H9 (cell line): Measurements from ENCODE around the gene CYP2U1. TPM values are rescaled to one million over a fixed set of nuclear protein-coding genes. Genes with fewer than 3 reads are reported as not detected.
"Not testable (repeated sequence)": the region's sequence is repeated elsewhere in the genome, so short reads cannot be mapped to it uniquely, and the experiment has no call there.

Experiments used
- DNase-seq: peaks from one replicate; pipeline ENCODE4 v3.0.0-alpha.2; 2017
- H2AFZ ChIP-seq: one replicate; pipeline ENCODE4 v1.6.1; 2013; ENCODE audit warnings: mild to moderate bottlenecking, low read length, control low read depth, moderate library complexity
- H2AK5ac ChIP-seq: 2 replicates; pipeline ENCODE4 v1.6.1; 2013; ENCODE audit warnings: low read length, control low read depth, mixed read lengths; ENCODE audit not compliant: insufficient read length
- H2BK120ac ChIP-seq: one replicate; pipeline ENCODE4 v1.6.1; 2013; ENCODE audit warnings: low read depth, mild to moderate bottlenecking, low read length, control low read depth, inconsistent platforms; ENCODE audit not compliant: poor library complexity, severe bottlenecking
- H2BK12ac ChIP-seq: 2 replicates; pipeline ENCODE4 v1.6.1; 2013; ENCODE audit warnings: low read length, control low read depth, mixed read lengths, low read depth; ENCODE audit not compliant: insufficient read length
- H2BK15ac ChIP-seq: 2 replicates; pipeline ENCODE4 v1.6.1; 2013; ENCODE audit warnings: low read depth, low read length, control low read depth
- H2BK20ac ChIP-seq: one replicate; pipeline ENCODE4 v1.6.1; 2013; ENCODE audit warnings: low read depth, mild to moderate bottlenecking, low read length, control low read depth, inconsistent platforms; ENCODE audit not compliant: poor library complexity, severe bottlenecking
- H2BK5ac ChIP-seq: 2 replicates; pipeline ENCODE4 v1.6.1; 2013; ENCODE audit warnings: low read length, control low read depth, mixed read lengths; ENCODE audit not compliant: insufficient read length
- H3K14ac ChIP-seq: 2 replicates; pipeline ENCODE4 v1.6.1; 2013; ENCODE audit warnings: low read length, control low read depth; ENCODE audit not compliant: insufficient read depth
- H3K18ac ChIP-seq: 2 replicates; pipeline ENCODE4 v1.6.1; 2013; ENCODE audit warnings: low read depth, mild to moderate bottlenecking, mixed read lengths, low read length, control low read depth; ENCODE audit not compliant: insufficient read length
- H3K23ac ChIP-seq: 2 replicates; pipeline ENCODE4 v1.6.1; 2013; ENCODE audit warnings: low read length, control low read depth, mixed read lengths, low read depth; ENCODE audit not compliant: insufficient read length
- H3K23me2 ChIP-seq: 2 replicates; pipeline ENCODE4 v1.6.1; 2013; ENCODE audit warnings: low read depth, mild to moderate bottlenecking, mixed read lengths, low read length, control low read depth; ENCODE audit not compliant: insufficient read length, poor library complexity, severe bottlenecking
- H3K27ac ChIP-seq: 2 replicates; pipeline ENCODE4 v1.5.1; 2013; ENCODE audit warnings: low read length, control low read depth, mixed read lengths, low read depth; ENCODE audit not compliant: insufficient read length
- H3K27me3 ChIP-seq: 2 replicates; pipeline ENCODE4 v1.6.1; 2013; ENCODE audit warnings: low read length, control low read depth, inconsistent platforms; ENCODE audit not compliant: insufficient read depth
- H3K4ac ChIP-seq: 2 replicates; pipeline ENCODE4 v1.6.1; 2013; ENCODE audit warnings: low read depth, mild to moderate bottlenecking, control low read depth, inconsistent platforms, low read length, moderate library complexity
- H3K4me1 ChIP-seq: 2 replicates; pipeline ENCODE4 v1.6.1; 2013; ENCODE audit warnings: low read length, control low read depth, inconsistent platforms; ENCODE audit not compliant: insufficient read depth
- H3K4me2 ChIP-seq: 2 replicates; pipeline ENCODE4 v1.6.1; 2013; ENCODE audit warnings: low read length, control low read depth, mixed read lengths; ENCODE audit not compliant: insufficient read length, insufficient read depth
- H3K56ac ChIP-seq: 2 replicates; pipeline ENCODE4 v1.6.1; 2013; ENCODE audit warnings: low read depth, mild to moderate bottlenecking, mixed read lengths, low read length, control low read depth; ENCODE audit not compliant: insufficient read length
- H3K79me1 ChIP-seq: 2 replicates; pipeline ENCODE4 v1.6.1; 2013; ENCODE audit warnings: low read depth, mild to moderate bottlenecking, moderate library complexity, low read length, control low read depth, inconsistent platforms; ENCODE audit not compliant: insufficient read depth, poor library complexity, severe bottlenecking
- H3K79me2 ChIP-seq: 2 replicates; pipeline ENCODE4 v1.6.1; 2013; ENCODE audit warnings: low read length, control low read depth, inconsistent platforms; ENCODE audit not compliant: insufficient read depth
- H3K9ac ChIP-seq: 2 replicates; pipeline ENCODE4 v1.6.1; 2013; ENCODE audit warnings: low read length, control low read depth, mixed read lengths; ENCODE audit not compliant: insufficient read length; ENCODE audit errors: extremely low read depth
- H3K9me3 ChIP-seq: one replicate; pipeline ENCODE4 v1.6.1; 2013; ENCODE audit warnings: low read depth, low read length, inconsistent platforms; ENCODE audit not compliant: control insufficient read depth
- H3T11ph ChIP-seq: one replicate; pipeline ENCODE4 v1.6.1; 2013; ENCODE audit warnings: mild to moderate bottlenecking, low read length, control low read depth, inconsistent platforms
- H4K20me1 ChIP-seq: one replicate; pipeline ENCODE4 v1.6.1; 2013; ENCODE audit not compliant: control insufficient read depth, insufficient read length, insufficient read depth
- H4K5ac ChIP-seq: 2 replicates; pipeline ENCODE4 v1.6.1; 2013; ENCODE audit warnings: low read depth, mild to moderate bottlenecking, mixed read lengths, low read length, control low read depth; ENCODE audit not compliant: insufficient read length
- H4K8ac ChIP-seq: replicated peaks from 2 replicates; pipeline ENCODE4 v1.6.1; 2013; ENCODE audit warnings: low read length, control low read depth, mixed read lengths, low read depth; ENCODE audit not compliant: insufficient read length
- H4K91ac ChIP-seq: 2 replicates; pipeline ENCODE4 v1.6.1; 2013; ENCODE audit warnings: low read depth, mild to moderate bottlenecking, moderate library complexity, mixed read lengths, low read length, control low read depth; ENCODE audit not compliant: insufficient read length
- H3K27ac Mint-ChIP-seq, 3 experiments: 2 replicates in 2 of 3; 3 replicates in 1 of 3; pipeline ENCODE4 v1.8.0; 2020 to 2021; ENCODE audit warnings: mixed read lengths in 3 of 3, mild to moderate bottlenecking in 1 of 3, moderate library complexity in 1 of 3
- H3K27me3 Mint-ChIP-seq: 2 replicates; pipeline ENCODE4 v1.8.0; 2021; ENCODE audit warnings: low read depth, mild to moderate bottlenecking, moderate library complexity, mixed read lengths
- H3K36me3 Mint-ChIP-seq, 3 experiments: 2 replicates in 2 of 3; 3 replicates in 1 of 3; pipeline ENCODE4 v1.8.0; 2020 to 2021; ENCODE audit warnings: low read depth in 3 of 3, mixed read lengths in 3 of 3; ENCODE audit not compliant: insufficient read depth in 1 of 3
- H3K4me1 Mint-ChIP-seq, 2 experiments: 2 replicates each; pipeline ENCODE4 v1.8.0; 2020; ENCODE audit warnings: mixed read lengths in 2 of 2
- H3K4me3 Mint-ChIP-seq, 2 experiments: 2 replicates in 1 of 2; 3 replicates in 1 of 2; pipeline ENCODE4 v1.8.0; 2020 to 2021; ENCODE audit warnings: mild to moderate bottlenecking in 2 of 2, mixed read lengths in 2 of 2, moderate library complexity in 1 of 2
- H3K9me3 Mint-ChIP-seq, 2 experiments: 2 replicates in 1 of 2; 3 replicates in 1 of 2; pipeline ENCODE4 v1.8.0; 2020; ENCODE audit warnings: mild to moderate bottlenecking in 2 of 2, mixed read lengths in 2 of 2, moderate library complexity in 1 of 2
- WGBS: extraction: QIAGEN DNeasy Blood & Tissue Kit; methylation state at CpG from one replicate; pipeline ENCODE4 v1.1.7; 2013; ENCODE audit warnings: missing lambda C conversion rate, low lambda C conversion rate, mixed read lengths; ENCODE audit not compliant: insufficient read length; ENCODE audit errors: extremely low coverage; 5-methylcytosine and 5-hydroxymethylcytosine counted together
- total RNA-seq: library from RNA; stranded (reverse); gene quantifications from 2 replicates; pipeline ENCODE4 v1.2.1, GENCODE V29; 2021

CYP2U1 gene
- total RNA-seq, 1 experiment from 2014 or later = 9.6 TPM

DNA sequence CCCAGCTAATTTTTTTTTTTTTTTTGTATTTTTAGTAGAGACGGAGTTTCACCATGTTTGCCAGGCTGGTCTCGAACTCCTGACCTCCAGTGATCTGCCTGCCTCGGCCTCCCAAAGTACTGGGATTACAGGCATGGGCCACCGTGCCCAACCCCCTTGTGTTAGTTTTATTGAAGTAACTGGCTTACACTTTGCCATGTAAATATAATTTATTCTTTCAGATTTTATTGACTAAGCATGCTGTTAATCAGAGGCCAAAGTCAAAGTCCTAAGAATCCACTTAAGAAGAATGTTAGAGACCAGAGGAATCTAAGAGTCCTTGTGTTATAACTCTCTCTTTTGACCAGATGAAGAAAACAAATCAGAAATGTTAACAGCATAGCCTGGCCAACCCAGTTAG, 4.5 kb upstream of the CYP2U1 start:
- not testable (repeated sequence) for H3K4ac ChIP-seq, H4K20me1 ChIP-seq, DNase-seq, H3K36me3 Mint-ChIP-seq, H3K4me3 Mint-ChIP-seq, H2AFZ ChIP-seq, H3K79me2 ChIP-seq, H3K4me1 ChIP-seq, H4K91ac ChIP-seq, H2BK120ac ChIP-seq, H3K4me1 Mint-ChIP-seq, H2BK20ac ChIP-seq, H3K9ac ChIP-seq, H3K79me1 ChIP-seq, H3K14ac ChIP-seq, H3K27ac ChIP-seq, H4K8ac ChIP-seq, H3K23me2 ChIP-seq, H3K9me3 ChIP-seq, H3K27me3 ChIP-seq, H3K56ac ChIP-seq, H4K5ac ChIP-seq, H3K4me2 ChIP-seq, H2BK5ac ChIP-seq, H3K18ac ChIP-seq, H2AK5ac ChIP-seq, H3K9me3 Mint-ChIP-seq, H3K23ac ChIP-seq, H3K27ac Mint-ChIP-seq, H2BK15ac ChIP-seq, H2BK12ac ChIP-seq, H3T11ph ChIP-seq
- no CpG with 5 or more reads among the region's 4 CpGs for WGBS
- peaks cover 21% of the 10 kb centered on the region for H3K27me3 Mint-ChIP-seq
